Stimulated activated CD4-positive, alpha-beta T cell treated with anti-CD3 and anti-CD28 coated beads, Interleukin-2, amount 100 ng/mL, for 4 hours (primary cell): ENCODE results near the gene NME7.
A peak's percentile ranks its signal among the peaks of the same experiment; 100 is the strongest.
"Not testable (repeated sequence)": the region's sequence is repeated elsewhere in the genome, so short reads cannot be mapped to it uniquely, and the experiment has no call there.

Source experiments
- DNase-seq: peaks from one replicate; pipeline ENCODE4 v3.0.0-alpha.2; 2020; ENCODE audit warnings: low read depth

Gene NME7

DNA sequence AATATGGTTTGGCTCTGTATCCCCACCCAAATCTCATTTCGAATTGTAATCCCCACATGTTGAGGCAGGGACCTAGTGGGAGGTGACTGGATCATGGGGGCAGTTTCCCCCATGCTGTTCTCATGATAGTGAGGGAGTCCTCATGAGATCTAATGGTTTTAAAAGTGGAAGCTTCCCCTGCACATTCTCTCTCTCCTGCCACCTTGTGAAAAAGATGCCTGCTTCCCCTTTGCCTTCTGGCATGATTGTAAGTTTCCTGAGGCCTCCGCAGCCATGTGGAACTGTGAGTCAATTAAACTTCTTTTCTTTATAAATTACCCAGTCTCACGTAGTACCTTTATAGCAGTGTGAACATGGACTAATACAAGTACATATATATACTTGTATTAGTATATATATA is 25.5 kb downstream of the NME7 start:
- not testable (repeated sequence) for DNase-seq

GRCh38 chr1:169340882-169341281 is 26.7 kb downstream of the NME7 start:
- no peak for DNase-seq

GRCh38 chr1:169339773-169340172 is 27.8 kb downstream of the NME7 start:
- DNase-seq = no peak

GRCh38 chr1:169338617-169339016 is 29.0 kb downstream of the NME7 start:
- no peak for DNase-seq

DNA sequence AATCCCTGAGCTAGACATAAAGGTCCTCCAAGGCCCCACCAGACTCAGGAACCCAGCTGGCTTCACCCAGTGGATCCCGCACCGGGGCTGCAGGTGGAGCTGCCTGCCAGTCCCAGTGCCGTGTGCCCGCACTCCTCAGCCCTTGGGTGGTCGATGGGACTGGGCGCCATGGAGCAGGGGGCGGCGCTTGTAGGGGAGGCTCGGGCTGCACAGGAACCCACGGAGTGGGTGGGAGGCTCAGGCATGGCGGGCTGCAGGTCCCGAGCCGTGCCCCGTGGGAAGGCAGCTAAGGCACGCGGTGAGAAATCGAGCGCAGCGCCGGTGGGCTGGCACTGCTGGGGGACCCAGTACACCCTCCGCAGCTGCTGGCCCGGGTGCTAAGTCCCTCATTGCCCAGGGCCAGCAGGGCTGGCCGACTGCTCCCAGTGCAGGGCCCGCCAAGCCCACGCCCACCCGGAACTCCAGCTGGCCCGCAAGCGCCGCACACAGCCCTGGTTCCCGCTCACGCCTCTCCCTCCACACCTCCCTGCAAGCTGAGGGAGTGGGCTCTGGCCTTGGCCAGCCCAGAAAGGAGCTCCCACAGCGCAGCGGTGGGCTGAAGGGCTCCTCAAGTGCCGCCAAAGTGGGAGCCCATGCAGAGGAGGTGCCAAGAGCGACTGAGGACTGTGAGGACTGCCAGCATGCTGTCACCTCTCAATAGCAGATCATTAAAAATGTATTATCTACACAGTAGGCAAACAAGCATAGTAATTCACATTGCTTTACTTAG is 30.5 kb downstream of the NME7 start:
- DNase-seq = not testable (repeated sequence)

DNA sequence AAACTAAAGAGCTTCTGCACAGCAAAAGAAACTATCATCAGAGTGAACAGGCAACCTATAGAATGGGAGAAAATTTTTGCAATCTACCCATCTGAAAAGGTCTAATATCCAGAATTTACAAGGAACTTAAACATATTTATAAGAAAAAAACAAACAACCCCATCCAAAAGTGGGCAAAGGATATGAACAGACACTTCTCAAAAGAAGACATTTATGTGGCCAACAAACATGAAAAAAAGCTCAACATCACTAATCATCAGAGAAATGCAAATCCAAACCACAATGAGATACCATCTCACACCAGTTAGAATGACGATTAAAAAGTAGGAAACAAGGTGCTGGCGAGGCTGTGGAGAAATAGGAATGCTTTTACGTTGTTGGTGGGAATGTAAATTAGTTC is 32.9 kb downstream of the NME7 start:
- DNase-seq = not testable (repeated sequence)

DNA sequence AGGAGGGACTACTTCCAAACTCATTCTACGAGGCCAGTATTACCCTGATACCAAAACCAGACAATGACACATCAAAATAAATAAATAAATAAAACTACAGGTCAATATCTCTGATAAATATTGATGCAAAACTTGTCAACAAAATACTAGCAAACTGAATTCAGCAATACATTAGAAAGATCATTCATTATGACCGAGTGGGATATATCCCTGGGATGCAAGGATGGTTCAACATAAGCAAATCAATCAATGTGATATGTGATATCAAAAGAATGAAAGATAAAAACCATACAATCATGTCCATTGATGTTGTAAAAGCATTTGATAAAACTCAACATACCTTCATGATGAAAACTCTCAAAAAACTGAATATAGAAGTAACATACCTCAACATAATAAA is 36.7 kb downstream of the NME7 start:
- DNase-seq = no peak

- DNase-seq = no peak
These were observed 38.2 kb downstream of the NME7 start for GRCh38 chr1:169329383-169329782.

- DNase-seq = no peak
These were observed 39.7 kb downstream of the NME7 start for GRCh38 chr1:169327875-169328274.

DNA sequence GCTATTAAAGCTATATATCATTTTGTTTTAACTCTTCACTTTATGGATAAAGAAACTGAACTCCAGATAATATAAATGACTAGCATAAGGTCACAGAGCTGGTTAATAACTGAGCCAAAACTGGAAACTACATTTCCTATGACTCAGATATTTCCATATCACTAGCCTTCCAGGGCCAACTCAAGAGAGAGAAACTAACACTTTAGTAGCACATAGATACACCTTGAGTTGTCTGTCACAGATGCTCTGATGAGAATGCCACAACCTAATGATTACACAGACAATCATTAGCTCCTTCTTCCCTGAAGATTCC is 40.7 kb downstream of the NME7 start:
- DNase-seq = no peak

DNA sequence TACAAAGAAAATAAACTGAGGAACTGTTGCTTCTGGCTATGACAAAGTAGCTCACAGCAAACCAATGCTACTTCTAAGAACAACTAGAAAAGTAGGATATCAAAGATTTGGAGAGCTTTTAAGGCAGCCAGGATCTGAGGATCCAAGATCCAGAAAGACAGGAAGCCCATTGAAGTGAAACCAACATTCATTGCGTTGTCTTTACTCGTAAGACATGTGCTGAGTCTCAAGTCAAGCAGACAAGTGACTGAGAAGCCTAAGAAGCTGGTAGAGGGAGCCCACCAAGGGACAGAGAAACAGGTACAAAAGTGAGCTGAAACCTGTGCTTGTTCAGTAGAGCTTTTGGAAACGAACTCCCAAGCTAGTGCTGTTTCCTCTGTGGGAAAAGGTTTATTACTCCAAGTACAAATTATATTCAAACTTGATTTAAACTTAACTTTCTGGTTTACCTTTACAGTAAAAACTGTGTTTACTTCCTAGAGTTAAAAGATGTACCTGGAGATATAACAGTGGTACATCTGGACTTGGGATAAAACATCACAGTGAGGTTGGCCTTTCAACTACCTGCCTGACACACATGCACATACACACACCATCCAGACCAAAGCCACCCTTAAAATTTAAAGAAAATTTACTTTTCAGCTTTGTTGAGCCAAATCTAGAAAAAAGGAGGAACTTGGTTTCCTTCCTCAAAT is 41.2 kb downstream of the NME7 start:
- no peak for DNase-seq

GRCh38 chr1:169325117-169325516 is 42.5 kb downstream of the NME7 start:
- DNase-seq = no peak

DNA sequence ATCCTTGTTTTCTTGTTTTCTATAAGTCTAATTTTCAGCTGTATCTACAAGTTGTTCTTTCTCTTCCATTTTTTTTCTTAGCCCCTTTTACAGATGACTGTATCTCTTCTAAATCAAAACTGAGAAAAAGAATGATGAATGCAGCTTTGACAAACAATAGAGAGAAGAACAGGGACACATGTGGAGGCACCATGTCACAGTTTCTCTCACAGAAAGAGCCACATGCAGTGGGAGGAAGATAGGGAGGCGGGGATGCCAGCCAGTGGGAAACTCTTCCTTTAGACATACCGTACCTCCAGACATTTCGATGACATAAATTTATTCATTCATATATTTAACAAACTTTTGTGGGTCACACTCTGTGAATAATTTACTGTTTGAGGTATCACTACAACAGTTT is 45.5 kb downstream of the NME7 start:
- no peak for DNase-seq

GRCh38 chr1:169321539-169321938 is 46.1 kb downstream of the NME7 start:
- no peak for DNase-seq

DNA sequence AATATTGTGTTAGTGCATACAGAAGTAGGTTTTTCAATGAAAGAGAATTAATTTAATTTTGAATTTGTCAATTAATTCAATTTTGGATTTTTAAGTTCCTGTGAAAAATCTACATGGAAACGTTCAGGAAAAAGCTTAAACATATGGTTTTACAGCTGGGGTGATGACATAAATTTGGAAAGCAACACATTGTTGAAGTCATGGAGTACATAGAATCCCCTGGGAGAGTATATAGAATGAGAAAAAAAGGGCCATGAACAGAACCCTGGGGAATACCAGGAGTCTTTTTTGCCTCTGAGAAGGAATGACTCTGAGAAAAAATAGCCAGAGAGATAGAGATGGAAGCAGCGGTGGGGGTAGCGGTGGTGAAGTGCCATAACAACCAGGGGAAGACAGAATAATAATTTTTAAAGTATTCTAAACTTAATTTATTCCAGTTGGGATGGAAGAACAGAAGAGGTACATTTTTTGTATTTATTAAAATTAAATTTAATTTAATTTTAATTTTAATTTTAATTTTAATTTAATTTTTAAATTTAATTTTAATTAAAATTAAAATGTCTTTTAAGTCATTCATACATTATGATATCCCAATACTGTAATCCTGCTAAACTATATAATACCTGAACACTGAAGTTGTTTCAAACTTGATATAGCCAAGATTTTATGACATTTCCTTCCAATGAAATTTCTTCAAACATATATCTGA is 48.9 kb downstream of the NME7 start:
- no peak for DNase-seq

GRCh38 chr1:169316556-169316955 is 51.0 kb downstream of the NME7 start:
- DNase-seq = no peak

- DNase-seq = peak; percentile 10
These were observed 55.3 kb downstream of the NME7 start for GRCh38 chr1:169312084-169312954.

DNA sequence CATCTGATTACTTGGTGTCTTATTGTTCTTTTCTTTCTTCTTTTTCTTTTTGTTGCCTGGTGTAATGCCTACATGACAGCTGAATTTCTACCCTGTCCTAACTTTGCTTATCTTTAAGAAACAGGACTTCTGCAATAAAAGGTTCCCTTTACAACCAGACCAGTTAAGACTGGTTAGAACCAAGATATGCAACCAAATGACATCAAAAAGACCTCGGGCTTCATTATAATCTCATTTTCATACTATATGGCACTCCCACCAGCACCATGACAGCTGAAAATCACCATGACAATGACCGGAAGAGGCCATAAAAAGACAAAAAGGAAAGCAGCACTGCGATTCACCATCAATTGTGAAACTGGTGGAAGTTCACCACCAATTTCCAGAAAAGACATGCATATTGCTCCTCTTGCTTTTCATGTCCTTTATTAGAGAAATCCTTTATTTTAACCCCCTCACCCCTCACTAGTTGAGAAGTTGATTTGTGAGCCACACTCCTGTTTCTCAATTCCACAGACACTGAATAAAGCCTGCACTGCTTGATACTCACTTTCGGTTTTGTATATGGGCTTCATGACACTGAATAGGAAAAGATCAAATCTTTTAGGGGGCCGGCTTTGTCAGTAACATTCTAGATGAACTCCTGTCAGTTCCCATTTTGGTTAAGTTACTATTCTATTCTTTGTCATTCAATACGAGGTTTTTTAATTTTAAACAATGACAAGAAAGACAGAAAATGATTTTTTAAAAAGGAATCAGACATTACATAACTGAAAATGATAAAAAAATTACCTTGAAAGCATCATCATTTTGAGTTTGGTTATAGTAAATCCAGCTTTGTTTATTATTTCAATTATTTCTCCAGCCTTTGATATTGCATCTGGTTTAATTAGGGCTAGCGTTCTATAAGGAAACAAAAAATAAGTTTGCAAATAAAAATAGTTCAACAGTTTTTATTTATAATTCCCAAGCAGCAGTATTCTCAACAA is 58.1 kb downstream of the NME7 start:
- no peak for DNase-seq

GRCh38 chr1:169308313-169309039 is 59.1 kb downstream of the NME7 start:
- DNase-seq = no peak

DNA sequence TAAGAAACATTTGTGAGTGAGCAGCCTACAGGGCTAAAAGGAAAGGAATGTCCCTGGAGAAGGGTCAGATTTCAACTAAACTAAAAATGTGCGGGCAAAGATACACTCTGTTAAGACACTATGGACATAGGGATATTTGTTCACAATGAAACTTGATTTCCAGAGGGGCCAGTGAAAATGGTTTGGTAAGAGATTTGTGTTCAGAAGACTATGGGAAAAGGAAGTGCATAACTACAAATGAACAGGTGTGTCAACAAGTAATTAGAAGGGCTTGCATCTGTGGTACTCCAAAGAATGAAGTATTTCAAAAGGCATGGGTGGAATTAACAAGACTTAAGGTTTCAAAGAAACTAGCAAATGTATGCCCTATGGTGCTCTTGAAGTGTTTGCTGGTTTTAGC is 60.4 kb downstream of the NME7 start:
- no peak for DNase-seq
